ENCODE measurements around the gene UBE3C. TPM values are rescaled to one million over a fixed set of nuclear protein-coding genes. Genes with fewer than 3 reads are reported as not detected.

Gene UBE3C
- total RNA-seq, 1 donor: 95.9 TPM

- Histone ChIP-seq H3K79me2 (ENCODE audit: insufficient read depth, low read length) (no peaks in the 10 kb centered on the region), H3K9me3 (ENCODE audit: low read depth, low read length) (no peaks in the 10 kb centered on the region), H3K4me2 (ENCODE audit: insufficient read depth, low read length) (no peak overlapping the region), H3K4me1 (ENCODE audit: insufficient read depth, low read length) (peaks cover 8% of the 10 kb centered on the region), H3K27ac (ENCODE audit: low read depth, low read length) (no peak overlapping the region), H3K4me3 (ENCODE audit: insufficient read depth, low read length) (no peak overlapping the region), H3K36me3 (ENCODE audit: insufficient read depth, low read length) (no peaks in the 10 kb centered on the region), H4K20me1 (ENCODE audit: insufficient read depth, low read length) (no peaks in the 10 kb centered on the region), H2AFZ (ENCODE audit: low read length) (no peak overlapping the region), H3K27me3 (ENCODE audit: insufficient read depth, low read length) (no peaks in the 10 kb centered on the region)
- no peak for TF ChIP-seq CTCF (IDR thresholded peaks at IDR 0.05; ENCODE audit: extremely low read depth, low read depth, low read length)
- DNase-seq (ENCODE audit: insufficient read length, low spot score, missing footprints): peak; percentile 57
These were observed 160.5 kb downstream of the UBE3C start for GRCh38 chr7:157299317-157299612.

GRCh38 chr7:157299613-157300368, 161.1 kb downstream of the UBE3C start:
- DNase-seq (ENCODE audit: insufficient read length, low spot score, missing footprints): peak; percentile 83

GRCh38 chr7:157300369-157300825, 161.7 kb downstream of the UBE3C start:
- Histone ChIP-seq H3K79me2 (ENCODE audit: insufficient read depth, low read length) (no peaks in the 10 kb centered on the region), H3K4me3 (ENCODE audit: insufficient read depth, low read length) (no peak overlapping the region), H3K4me1 (ENCODE audit: insufficient read depth, low read length) (peaks cover 8% of the 10 kb centered on the region), H3K4me2 (ENCODE audit: insufficient read depth, low read length) (no peak overlapping the region), H4K20me1 (ENCODE audit: insufficient read depth, low read length) (no peaks in the 10 kb centered on the region), H3K9me3 (ENCODE audit: low read depth, low read length) (no peaks in the 10 kb centered on the region), H3K27ac (ENCODE audit: low read depth, low read length) (no peak overlapping the region), H2AFZ (ENCODE audit: low read length) (peak overlapping the region; percentile 37), H3K27me3 (ENCODE audit: insufficient read depth, low read length) (no peaks in the 10 kb centered on the region), H3K36me3 (ENCODE audit: insufficient read depth, low read length) (no peaks in the 10 kb centered on the region)
- peak; percentile 68 for DNase-seq (ENCODE audit: insufficient read length, low spot score, missing footprints)
- TF ChIP-seq CTCF (IDR thresholded peaks at IDR 0.05; ENCODE audit: extremely low read depth, low read depth, low read length): no peak

More at GRCh38 chr7:157299613-157300368, 161.1 kb downstream of the UBE3C start:
- no peaks in the 10 kb centered on the region for H3K9me3 ChIP-seq (ENCODE audit: low read depth, low read length)
- no peak overlapping the region for H3K4me2 ChIP-seq (ENCODE audit: insufficient read depth, low read length)
- TF ChIP-seq CTCF (IDR thresholded peaks at IDR 0.05; ENCODE audit: extremely low read depth, low read depth, low read length): no peak
- H3K27me3 ChIP-seq (ENCODE audit: insufficient read depth, low read length): no peaks in the 10 kb centered on the region
- H4K20me1 ChIP-seq (ENCODE audit: insufficient read depth, low read length): no peaks in the 10 kb centered on the region
- no peak overlapping the region for H3K4me3 ChIP-seq (ENCODE audit: insufficient read depth, low read length)
- H2AFZ ChIP-seq (ENCODE audit: low read length): peak overlapping the region; percentile 37
- peaks cover 8% of the 10 kb centered on the region for H3K4me1 ChIP-seq (ENCODE audit: insufficient read depth, low read length)
- no peaks in the 10 kb centered on the region for H3K79me2 ChIP-seq (ENCODE audit: insufficient read depth, low read length)
- no peak overlapping the region for H3K27ac ChIP-seq (ENCODE audit: low read depth, low read length)
- no peaks in the 10 kb centered on the region for H3K36me3 ChIP-seq (ENCODE audit: insufficient read depth, low read length)

GRCh38 chr7:157301610-157302120, 162.9 kb downstream of the UBE3C start:
- H2AFZ ChIP-seq (ENCODE audit: low read length): no peak overlapping the region
- no peaks in the 10 kb centered on the region for H4K20me1 ChIP-seq (ENCODE audit: insufficient read depth, low read length)
- H3K79me2 ChIP-seq (ENCODE audit: insufficient read depth, low read length): no peaks in the 10 kb centered on the region
- H3K27ac ChIP-seq (ENCODE audit: low read depth, low read length): peak overlapping the region; percentile 57
- no peaks in the 10 kb centered on the region for H3K9me3 ChIP-seq (ENCODE audit: low read depth, low read length)
- peaks cover 8% of the 10 kb centered on the region for H3K4me1 ChIP-seq (ENCODE audit: insufficient read depth, low read length)
- DNase-seq (ENCODE audit: insufficient read length, low spot score, missing footprints): peak; percentile 52
- no peak for TF ChIP-seq CTCF (IDR thresholded peaks at IDR 0.05; ENCODE audit: extremely low read depth, low read depth, low read length)
- H3K27me3 ChIP-seq (ENCODE audit: insufficient read depth, low read length): no peaks in the 10 kb centered on the region
- no peaks in the 10 kb centered on the region for H3K36me3 ChIP-seq (ENCODE audit: insufficient read depth, low read length)
- no peak overlapping the region for H3K4me3 ChIP-seq (ENCODE audit: insufficient read depth, low read length)
- H3K4me2 ChIP-seq (ENCODE audit: insufficient read depth, low read length): no peak overlapping the region
